HFF-Myc (cell line): ENCODE data around the gene SSBP4.

Source experiments
- DNase-seq: peaks from one replicate; pipeline ENCODE4 v3.0.0-alpha.2; 2011; ENCODE audit warnings: low read depth; ENCODE audit errors: extremely low read depth
- H3K4me3 ChIP-seq: replicated peaks from 2 replicates; pipeline ENCODE4 v1.5.1; 2011; ENCODE audit warnings: low read depth, mild to moderate bottlenecking, control low read depth, low read length
- TF ChIP-seq, protein P1 (sequence below): IDR thresholded peaks from 2 replicates; pipeline ENCODE4 v1.5.1; 2012; ENCODE audit warnings: mild to moderate bottlenecking, low read depth, low read length, control low read depth; ENCODE audit errors: missing control alignments

Gene SSBP4

DNA sequence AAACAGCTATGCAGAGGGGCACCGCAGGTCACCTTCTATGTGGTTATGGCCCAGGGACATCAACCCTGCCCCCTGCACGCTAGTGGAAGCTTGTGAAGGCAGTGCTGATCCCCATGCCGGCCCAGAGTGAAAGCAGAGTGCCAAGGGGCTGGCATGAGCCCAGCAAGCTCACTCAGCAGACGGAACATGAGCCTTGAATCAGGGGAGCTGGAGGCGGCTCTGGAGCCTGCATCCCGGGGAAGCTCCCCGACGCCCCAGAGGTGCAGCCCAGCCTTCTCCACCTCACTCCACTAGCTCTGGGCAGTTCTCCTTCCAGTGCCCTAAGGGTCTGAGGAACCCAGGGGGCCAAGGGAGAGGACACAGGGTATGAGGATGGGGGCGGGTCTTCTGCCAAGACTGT is 37.8 kb downstream of the SSBP4 start:
- no peak overlapping the region for H3K4me3 ChIP-seq
- no peak for DNase-seq
- TF ChIP-seq, protein P1, sequence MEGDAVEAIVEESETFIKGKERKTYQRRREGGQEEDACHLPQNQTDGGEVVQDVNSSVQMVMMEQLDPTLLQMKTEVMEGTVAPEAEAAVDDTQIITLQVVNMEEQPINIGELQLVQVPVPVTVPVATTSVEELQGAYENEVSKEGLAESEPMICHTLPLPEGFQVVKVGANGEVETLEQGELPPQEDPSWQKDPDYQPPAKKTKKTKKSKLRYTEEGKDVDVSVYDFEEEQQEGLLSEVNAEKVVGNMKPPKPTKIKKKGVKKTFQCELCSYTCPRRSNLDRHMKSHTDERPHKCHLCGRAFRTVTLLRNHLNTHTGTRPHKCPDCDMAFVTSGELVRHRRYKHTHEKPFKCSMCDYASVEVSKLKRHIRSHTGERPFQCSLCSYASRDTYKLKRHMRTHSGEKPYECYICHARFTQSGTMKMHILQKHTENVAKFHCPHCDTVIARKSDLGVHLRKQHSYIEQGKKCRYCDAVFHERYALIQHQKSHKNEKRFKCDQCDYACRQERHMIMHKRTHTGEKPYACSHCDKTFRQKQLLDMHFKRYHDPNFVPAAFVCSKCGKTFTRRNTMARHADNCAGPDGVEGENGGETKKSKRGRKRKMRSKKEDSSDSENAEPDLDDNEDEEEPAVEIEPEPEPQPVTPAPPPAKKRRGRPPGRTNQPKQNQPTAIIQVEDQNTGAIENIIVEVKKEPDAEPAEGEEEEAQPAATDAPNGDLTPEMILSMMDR, result no peak

DNA sequence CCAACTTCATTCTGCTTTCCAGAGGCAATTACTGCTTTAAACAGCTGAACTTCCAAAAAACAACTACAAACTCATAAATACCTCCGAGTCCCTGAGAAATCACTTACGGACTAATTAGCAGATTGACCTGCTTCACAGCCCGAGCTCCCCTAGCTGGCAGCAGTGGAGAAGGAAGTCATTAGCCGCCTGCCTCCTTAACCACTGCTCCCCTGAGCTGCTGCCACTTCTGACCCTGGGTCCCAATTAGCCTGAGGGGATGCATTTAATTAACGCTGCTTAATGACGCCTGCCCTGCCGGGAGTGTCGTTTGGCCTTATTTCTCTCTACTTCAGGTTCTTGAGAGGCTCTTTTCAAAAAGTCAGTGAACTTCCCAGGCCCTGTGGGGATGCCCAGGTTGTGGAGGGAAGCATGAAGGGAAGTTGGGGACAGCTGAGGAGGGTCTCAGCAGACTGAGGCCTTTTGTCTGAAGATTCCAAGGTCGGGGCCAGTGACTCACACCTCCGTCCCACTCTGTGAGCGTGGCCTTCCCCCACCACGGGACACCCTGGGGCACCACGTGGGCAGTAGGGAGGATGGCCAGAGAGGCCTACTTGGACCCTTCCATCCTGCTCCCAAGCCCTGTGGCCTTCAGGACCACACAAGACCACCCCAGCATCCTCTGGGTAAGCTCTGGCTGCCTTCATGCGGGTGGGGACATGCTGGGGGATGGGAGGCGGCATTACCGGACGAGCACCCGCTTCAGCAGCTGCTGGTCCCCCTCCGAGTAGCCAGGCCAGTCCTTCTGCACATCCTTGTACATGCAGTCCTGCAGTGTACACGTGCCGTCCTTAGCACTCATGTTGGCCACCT is 38.5 kb downstream of the SSBP4 start:
- TF ChIP-seq, protein P1, result no peak
- no peak overlapping the region for H3K4me3 ChIP-seq
- no peak for DNase-seq

DNA sequence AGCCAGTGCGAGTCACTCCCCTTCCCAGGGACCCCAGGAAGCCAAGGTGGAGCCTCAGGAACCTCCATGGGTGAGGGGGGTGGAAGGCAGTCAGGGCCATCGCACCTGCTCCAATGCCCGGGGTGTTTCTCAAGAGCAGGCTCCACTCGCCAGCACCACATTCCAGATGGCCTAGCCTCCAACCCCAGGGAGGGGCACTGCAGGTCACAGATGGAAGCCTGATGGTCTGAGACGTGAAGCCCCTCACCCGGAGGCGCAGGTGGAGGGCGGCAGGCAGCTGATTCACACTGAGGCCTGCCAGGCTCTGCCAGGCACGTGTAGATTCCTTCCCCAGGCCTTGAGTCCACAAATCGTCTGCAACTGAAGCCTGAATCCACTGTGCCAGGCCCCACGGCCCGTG is 41.7 kb downstream of the SSBP4 start:
- no peak for DNase-seq
- TF ChIP-seq, protein P1, result no peak
- H3K4me3 ChIP-seq, result no peak overlapping the region

DNA sequence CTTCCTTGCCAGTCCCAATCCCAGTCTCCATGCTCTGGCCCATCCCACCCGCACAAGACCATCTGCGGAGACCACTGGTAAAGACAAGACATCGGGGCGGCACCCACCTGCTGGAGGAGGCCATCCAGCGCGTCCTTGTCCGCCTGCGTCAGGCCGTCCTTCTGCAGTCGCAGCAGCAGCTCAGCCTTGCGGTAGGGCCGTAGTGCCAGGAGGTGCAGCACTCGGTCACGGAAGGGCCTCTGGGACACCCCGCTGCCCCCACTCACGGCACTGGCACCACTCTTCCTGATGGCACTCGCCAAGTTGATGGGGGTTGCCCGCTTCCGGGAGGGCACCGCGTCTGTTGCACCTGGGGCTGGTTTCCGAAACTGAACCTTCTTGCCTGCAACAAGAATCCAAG is 42.3 kb downstream of the SSBP4 start:
- no peak overlapping the region for H3K4me3 ChIP-seq
- TF ChIP-seq, protein P1, result no peak
- no peak for DNase-seq

DNA sequence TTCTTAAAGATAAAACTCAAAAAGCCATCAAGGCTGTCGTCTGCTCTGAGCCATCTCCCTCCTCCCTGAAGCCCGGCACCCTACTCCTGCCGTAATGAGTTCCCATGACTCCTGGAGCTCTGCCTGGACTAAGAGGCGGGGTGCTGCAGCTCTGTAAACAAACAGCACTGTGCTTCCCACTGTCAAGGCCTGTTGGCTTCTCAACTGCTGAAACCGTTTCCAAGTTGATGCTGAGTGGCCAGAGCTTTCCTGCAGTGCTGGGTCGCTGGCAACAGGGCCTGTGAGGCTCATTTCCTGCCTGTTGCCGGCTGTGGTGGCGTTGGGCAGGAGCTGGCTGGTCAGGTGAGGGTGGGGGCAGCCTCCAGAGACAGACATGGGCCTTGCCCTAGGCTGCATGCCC is 45.4 kb downstream of the SSBP4 start:
- TF ChIP-seq, protein P1, result no peak
- DNase-seq, result no peak
- H3K4me3 ChIP-seq, result no peak overlapping the region

DNA sequence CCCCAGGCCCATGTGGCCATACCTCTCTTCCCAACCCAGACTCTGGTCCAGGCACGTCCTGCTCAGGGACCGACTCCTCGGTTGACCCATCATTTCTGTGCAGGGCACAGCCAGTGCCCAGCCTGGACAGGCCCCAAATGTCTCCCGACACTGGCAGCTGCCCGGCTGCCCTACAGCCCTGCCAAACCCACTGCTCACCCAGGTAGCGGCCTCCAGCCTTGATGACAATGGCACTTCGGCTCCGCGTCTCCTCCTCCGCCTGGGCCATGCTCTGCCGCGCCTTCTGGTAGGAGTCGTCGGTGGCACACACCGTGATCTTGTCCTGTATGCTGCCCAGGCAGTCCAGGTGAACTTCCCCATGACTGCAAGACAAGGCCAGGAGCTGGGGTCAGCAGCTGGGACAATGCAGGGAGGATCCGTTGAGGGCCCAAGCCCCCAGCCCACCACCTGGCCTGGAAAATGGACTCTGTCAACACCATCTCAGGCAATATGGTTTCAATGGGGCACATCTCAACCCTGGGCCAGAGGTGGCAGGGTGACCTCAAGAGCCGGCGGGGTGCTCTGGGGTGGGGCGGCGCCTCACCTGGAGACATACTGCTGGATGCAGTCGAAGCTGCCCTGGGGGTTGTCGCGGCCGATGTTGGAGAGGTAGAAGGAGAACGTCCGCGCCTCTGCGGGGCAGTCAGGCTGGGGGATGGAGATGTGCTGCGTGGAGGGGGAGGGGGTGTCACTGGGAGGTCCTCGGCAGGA is 46.2 kb downstream of the SSBP4 start:
- no peak overlapping the region for H3K4me3 ChIP-seq
- no peak for DNase-seq
- TF ChIP-seq, protein P1, result no peak
